Mesenchymal stem cell (in vitro differentiated cells and primary cell): ENCODE results near the gene LAPTM4A.

Source experiments
- DNase-seq: peaks from one replicate; pipeline ENCODE4 v3.0.0-alpha.2; 2013
- H2AFZ ChIP-seq: one replicate; pipeline ENCODE4 v1.6.1; 2013; ENCODE audit warnings: low read depth, mild to moderate bottlenecking, control low read depth, inconsistent platforms, low read length, moderate library complexity
- H2AK5ac ChIP-seq: 2 replicates; pipeline ENCODE4 v1.6.1; 2013; ENCODE audit warnings: low read length, moderate library complexity, mild to moderate bottlenecking, inconsistent platforms; ENCODE audit not compliant: severe bottlenecking
- H2BK120ac ChIP-seq: one replicate; pipeline ENCODE4 v1.6.1; 2013; ENCODE audit warnings: low read depth, mild to moderate bottlenecking, inconsistent platforms, low read length, moderate library complexity
- H2BK12ac ChIP-seq, 2 experiments: one replicate each; pipeline ENCODE4 v1.6.1; 2013; ENCODE audit warnings: inconsistent platforms in 2 of 2, low read length in 2 of 2, mild to moderate bottlenecking in 2 of 2, moderate library complexity in 2 of 2, control low read depth in 1 of 2
- H2BK15ac ChIP-seq: one replicate; pipeline ENCODE4 v1.6.1; 2013; ENCODE audit warnings: mild to moderate bottlenecking, low read depth, inconsistent platforms; ENCODE audit not compliant: poor library complexity, severe bottlenecking
- H2BK5ac ChIP-seq: 2 replicates; pipeline ENCODE4 v1.6.1; 2013; ENCODE audit warnings: low read depth, mild to moderate bottlenecking, low read length, control low read depth, inconsistent platforms; ENCODE audit not compliant: poor library complexity, severe bottlenecking
- H3K14ac ChIP-seq, 2 experiments: one replicate each; pipeline ENCODE4 v1.6.1; 2013; ENCODE audit warnings: inconsistent platforms in 2 of 2, low read length in 2 of 2, control low read depth in 1 of 2, mild to moderate bottlenecking in 1 of 2, moderate library complexity in 1 of 2
- H3K18ac ChIP-seq, 2 experiments: one replicate each; pipeline ENCODE4 v1.6.1; 2013; ENCODE audit warnings: inconsistent platforms in 2 of 2, low read length in 2 of 2, control low read depth in 1 of 2, low read depth in 1 of 2, mild to moderate bottlenecking in 1 of 2
- H3K23ac ChIP-seq, 2 experiments: one replicate each; pipeline ENCODE4 v1.6.1; 2013; ENCODE audit warnings: inconsistent platforms in 2 of 2, low read length in 2 of 2, mild to moderate bottlenecking in 2 of 2, moderate library complexity in 2 of 2, control low read depth in 1 of 2
- H3K27ac ChIP-seq: 2 replicates; pipeline ENCODE4 v1.5.1; 2013; ENCODE audit warnings: mild to moderate bottlenecking, moderate library complexity, low read length, control low read depth, inconsistent platforms; ENCODE audit not compliant: poor library complexity, severe bottlenecking
- H3K27me3 ChIP-seq, 2 experiments: 2 replicates each; pipeline versions ENCODE4 v1.6.1 to v1.7.0; 2013; ENCODE audit warnings: low read length in 2 of 2, mild to moderate bottlenecking in 2 of 2, moderate library complexity in 2 of 2, control low read depth in 1 of 2, inconsistent platforms in 1 of 2; ENCODE audit not compliant: control insufficient read depth in 1 of 2, insufficient read depth in 1 of 2
- H3K36me3 ChIP-seq, 2 experiments: 2 replicates each; pipeline versions ENCODE4 v1.6.1 to v1.7.0; 2013; ENCODE audit warnings: low read length in 2 of 2, control low read depth in 1 of 2, inconsistent platforms in 1 of 2, low read depth in 1 of 2, mild to moderate bottlenecking in 1 of 2; ENCODE audit not compliant: insufficient read depth in 2 of 2, control insufficient read depth in 1 of 2
- H3K4ac ChIP-seq, 2 experiments: one replicate each; pipeline ENCODE4 v1.6.1; 2013; ENCODE audit warnings: inconsistent platforms in 2 of 2, low read length in 2 of 2, mild to moderate bottlenecking in 2 of 2, moderate library complexity in 2 of 2, control low read depth in 1 of 2, low read depth in 1 of 2
- H3K4me1 ChIP-seq: 2 replicates; pipeline ENCODE4 v1.6.1; 2013; ENCODE audit warnings: low read depth, low read length, control low read depth; ENCODE audit not compliant: control insufficient read depth, insufficient read depth
- H3K4me2 ChIP-seq: 2 replicates; pipeline ENCODE4 v1.6.1; 2013; ENCODE audit warnings: low read length, mild to moderate bottlenecking, inconsistent platforms; ENCODE audit not compliant: poor library complexity, severe bottlenecking
- H3K4me3 ChIP-seq, 2 experiments: 2 replicates each; pipeline versions ENCODE4 v1.5.1 to v1.7.0; 2013; ENCODE audit warnings: low read length in 2 of 2, mild to moderate bottlenecking in 2 of 2, control low read depth in 1 of 2, low read depth in 1 of 2; ENCODE audit not compliant: insufficient read depth in 1 of 2
- H3K79me1 ChIP-seq: replicated peaks from 2 replicates; pipeline ENCODE4 v1.6.1; 2013; ENCODE audit warnings: mild to moderate bottlenecking, control low read depth, low read length, inconsistent platforms; ENCODE audit not compliant: poor library complexity, severe bottlenecking
- H3K9ac ChIP-seq: 2 replicates; pipeline ENCODE4 v1.7.0; 2013; ENCODE audit warnings: mild to moderate bottlenecking, low read length, moderate library complexity
- H3K9me3 ChIP-seq: 2 replicates; pipeline ENCODE4 v1.7.0; 2013; ENCODE audit warnings: mild to moderate bottlenecking, low read length; ENCODE audit not compliant: control insufficient read depth
- H4K8ac ChIP-seq: one replicate; pipeline ENCODE4 v1.6.1; 2013; ENCODE audit warnings: inconsistent platforms, mild to moderate bottlenecking, low read length, moderate library complexity
- H4K91ac ChIP-seq: one replicate; pipeline ENCODE4 v1.6.1; 2013; ENCODE audit warnings: mild to moderate bottlenecking, low read length, inconsistent platforms
- WGBS: methylation state at CpG from one replicate; pipeline ENCODE4 v1.1.7; 2013; ENCODE audit warnings: mixed read lengths; 5-methylcytosine and 5-hydroxymethylcytosine counted together

The LAPTM4A gene

GRCh38 chr2:20080428-20080827, 29.0 kb upstream of the LAPTM4A start:
- Histone ChIP-seq H3K4ac (no peak overlapping the region), H3K14ac (no peak overlapping the region), H3K4me2 (no peak overlapping the region), H2AK5ac (no peak overlapping the region), H3K9ac (no peak overlapping the region), H3K27me3 (no peaks in the 10 kb centered on the region), H2AFZ (no peak overlapping the region), H4K91ac (no peak overlapping the region), H2BK15ac (no peak overlapping the region), H3K9me3 (peaks cover 6% of the 10 kb centered on the region), H2BK5ac (no peak overlapping the region), H3K27ac (no peak overlapping the region), H4K8ac (no peak overlapping the region), H3K79me1 (no peaks in the 10 kb centered on the region), H2BK120ac (no peak overlapping the region), H3K23ac (no peak overlapping the region), H3K18ac (no peak overlapping the region), H3K4me1 (no peaks in the 10 kb centered on the region), H2BK12ac (no peak overlapping the region), H3K4me3 (no peak overlapping the region), H3K36me3 (no peaks in the 10 kb centered on the region)
- WGBS, result 88% methylated on average over 9 of the region's 10 CpGs
- no peak for DNase-seq

- no peak overlapping the region for H3K9ac ChIP-seq
- H2BK120ac ChIP-seq, result no peak overlapping the region
- no peak overlapping the region for H3K23ac ChIP-seq
- H3K4me3 ChIP-seq, result no peak overlapping the region
- H3K4ac ChIP-seq, result no peak overlapping the region
- no peaks in the 10 kb centered on the region for H3K27me3 ChIP-seq
- H2BK5ac ChIP-seq, result no peak overlapping the region
- DNase-seq, result no peak
- no peaks in the 10 kb centered on the region for H3K4me1 ChIP-seq
- H4K91ac ChIP-seq, result no peak overlapping the region
- no peak overlapping the region for H2AK5ac ChIP-seq
- no peak overlapping the region for H2AFZ ChIP-seq
- H4K8ac ChIP-seq, result no peak overlapping the region
- H3K36me3 ChIP-seq, result no peaks in the 10 kb centered on the region
- H2BK15ac ChIP-seq, result no peak overlapping the region
- H3K27ac ChIP-seq, result no peak overlapping the region
- no peak overlapping the region for H3K14ac ChIP-seq
- H2BK12ac ChIP-seq, result no peak overlapping the region
- peaks cover 6% of the 10 kb centered on the region for H3K9me3 ChIP-seq
- H3K4me2 ChIP-seq, result no peak overlapping the region
- H3K18ac ChIP-seq, result no peak overlapping the region
- WGBS, result 94% methylated on average over 4 of the region's 6 CpGs
- no peaks in the 10 kb centered on the region for H3K79me1 ChIP-seq
These were observed 28.2 kb upstream of the LAPTM4A start for GRCh38 chr2:20079546-20080115.

- no peaks in the 10 kb centered on the region for H3K4me1 ChIP-seq
- H3K4ac ChIP-seq, result no peak overlapping the region
- H2AFZ ChIP-seq, result no peak overlapping the region
- no peak for DNase-seq
- H2BK120ac ChIP-seq, result no peak overlapping the region
- H3K79me1 ChIP-seq, result no peaks in the 10 kb centered on the region
- H3K27me3 ChIP-seq, result no peaks in the 10 kb centered on the region
- no peak overlapping the region for H2BK15ac ChIP-seq
- no peak overlapping the region for H3K4me2 ChIP-seq
- no peak overlapping the region for H3K14ac ChIP-seq
- H2AK5ac ChIP-seq, result no peak overlapping the region
- no peak overlapping the region for H4K91ac ChIP-seq
- no peak overlapping the region for H2BK5ac ChIP-seq
- H3K27ac ChIP-seq, result no peak overlapping the region
- no peak overlapping the region for H4K8ac ChIP-seq
- H3K23ac ChIP-seq, result no peak overlapping the region
- 80% methylated on average over 4 of the region's 4 CpGs for WGBS
- H3K18ac ChIP-seq, result no peak overlapping the region
- no peak overlapping the region for H3K9ac ChIP-seq
- H3K36me3 ChIP-seq, result no peaks in the 10 kb centered on the region
- no peak overlapping the region for H3K4me3 ChIP-seq
- peaks cover 6% of the 10 kb centered on the region for H3K9me3 ChIP-seq
- no peak overlapping the region for H2BK12ac ChIP-seq
These were observed 26.0 kb upstream of the LAPTM4A start for GRCh38 chr2:20077411-20077940.

GRCh38 chr2:20076757-20077156, 25.3 kb upstream of the LAPTM4A start:
- Histone ChIP-seq H3K27me3 (no peaks in the 10 kb centered on the region), H3K23ac (no peak overlapping the region), H3K4ac (no peak overlapping the region), H3K18ac (no peak overlapping the region), H2AFZ (no peak overlapping the region), H2BK5ac (no peak overlapping the region), H3K4me3 (no peak overlapping the region), H3K36me3 (no peaks in the 10 kb centered on the region), H2BK12ac (no peak overlapping the region), H3K14ac (no peak overlapping the region), H3K79me1 (no peaks in the 10 kb centered on the region), H3K9ac (no peak overlapping the region), H3K4me1 (peaks cover 2% of the 10 kb centered on the region), H4K8ac (no peak overlapping the region), H2BK15ac (no peak overlapping the region), H3K27ac (no peak overlapping the region), H2AK5ac (no peak overlapping the region), H3K9me3 (peaks cover 6% of the 10 kb centered on the region), H4K91ac (no peak overlapping the region), H2BK120ac (no peak overlapping the region), H3K4me2 (no peak overlapping the region)
- DNase-seq, result no peak
- WGBS, result 87% methylated on average over 6 of the region's 6 CpGs
